ENCODE measurements around the gene NDUFA12.

The NDUFA12 gene

GRCh38 chr12:95003213-95003920, at the start of gene NDUFA12:
TSS of gene NDUFA12 (minus strand) at chr12:95003697. CDS start at chr12:95003680, 17 bp downstream.
- TF ChIP-seq GATA2 (IDR thresholded peaks at IDR 0.05; ENCODE audit: low read depth, low read length): no peak
- TF ChIP-seq GATA3 (IDR thresholded peaks at IDR 0.05; ENCODE audit: low read depth, low read length): no peak

GRCh38 chr12:95051241-95051640, 47.7 kb upstream of the NDUFA12 start:
- TF ChIP-seq GATA2 (IDR thresholded peaks at IDR 0.05; ENCODE audit: low read depth, low read length) (no peak), GATA3 (IDR thresholded peaks at IDR 0.05; ENCODE audit: low read depth, low read length) (no peak)

DNA sequence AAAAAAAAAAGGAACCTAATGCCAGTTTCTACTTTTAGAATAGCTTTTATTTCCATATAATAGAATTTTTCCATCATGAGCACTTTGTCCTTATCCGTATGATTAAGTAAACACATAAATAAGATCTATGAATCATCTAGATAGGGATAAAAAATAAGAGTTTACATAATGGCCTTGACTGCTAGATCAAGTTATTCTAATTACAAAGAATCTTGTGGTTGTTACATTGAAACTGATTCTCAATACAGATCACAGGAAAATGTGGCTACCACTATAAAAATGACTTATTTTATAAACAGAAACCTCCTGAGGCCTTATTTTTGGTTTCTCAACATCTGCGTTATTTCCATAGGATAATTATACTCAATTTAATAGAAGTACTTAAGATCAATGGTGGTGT, 34.4 kb upstream of the NDUFA12 start:
- no peak for TF ChIP-seq GATA3 (IDR thresholded peaks at IDR 0.05; ENCODE audit: low read depth, low read length)
- TF ChIP-seq GATA2 (IDR thresholded peaks at IDR 0.05; ENCODE audit: low read depth, low read length): no peak

DNA sequence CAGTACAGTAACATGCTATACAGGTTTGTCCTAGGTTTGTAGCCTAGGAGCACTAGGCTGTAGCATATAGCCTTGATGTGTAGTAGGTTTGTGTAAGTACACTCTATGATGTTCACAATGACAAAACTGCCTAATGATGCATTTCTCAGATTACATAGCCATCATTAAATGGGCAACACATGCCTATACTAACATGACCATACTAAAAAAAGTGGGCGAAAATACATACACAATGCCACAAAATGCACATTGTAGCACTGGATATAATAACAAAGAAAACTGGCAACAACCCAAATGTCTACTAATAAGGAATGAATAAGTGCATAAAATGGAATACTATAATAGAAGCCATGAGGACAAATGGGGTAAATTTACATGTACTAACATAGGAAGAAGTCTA, 31.3 kb upstream of the NDUFA12 start:
- TF ChIP-seq GATA3 (IDR thresholded peaks at IDR 0.05; ENCODE audit: low read depth, low read length): no peak
- TF ChIP-seq GATA2 (IDR thresholded peaks at IDR 0.05; ENCODE audit: low read depth, low read length): no peak

DNA sequence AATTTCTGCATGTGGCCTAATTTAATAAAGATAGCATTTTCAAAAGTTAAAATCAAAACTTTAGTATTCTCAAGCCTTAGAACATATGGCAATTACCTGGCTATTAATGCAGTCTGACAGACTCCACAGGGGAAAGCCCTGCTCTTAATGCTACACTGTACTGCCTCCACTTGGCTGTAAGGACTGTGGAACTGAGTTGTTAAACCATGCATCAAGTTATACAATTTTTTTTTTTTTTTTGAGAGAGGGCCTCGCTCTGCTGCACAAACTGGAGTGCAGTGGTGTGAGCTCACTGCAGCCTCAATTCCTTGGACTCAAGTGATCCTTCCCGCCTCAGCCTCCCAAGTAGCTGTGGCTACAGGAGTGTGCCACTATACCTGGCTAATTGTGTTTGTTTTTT, 19.0 kb upstream of the NDUFA12 start:
- TF ChIP-seq GATA3 (IDR thresholded peaks at IDR 0.05; ENCODE audit: low read depth, low read length) (no peak), GATA2 (IDR thresholded peaks at IDR 0.05; ENCODE audit: low read depth, low read length) (no peak)

- no peak for TF ChIP-seq GATA3 (IDR thresholded peaks at IDR 0.05; ENCODE audit: low read depth, low read length)
- TF ChIP-seq GATA2 (IDR thresholded peaks at IDR 0.05; ENCODE audit: low read depth, low read length): no peak
These were observed 14.0 kb upstream of the NDUFA12 start for GRCh38 chr12:95017482-95017881.

- no peak for TF ChIP-seq GATA3 (IDR thresholded peaks at IDR 0.05; ENCODE audit: low read depth, low read length)
- TF ChIP-seq GATA2 (IDR thresholded peaks at IDR 0.05; ENCODE audit: low read depth, low read length): no peak
These were observed 12.6 kb upstream of the NDUFA12 start for GRCh38 chr12:95016120-95016519.

- TF ChIP-seq GATA2 (IDR thresholded peaks at IDR 0.05; ENCODE audit: low read depth, low read length): no peak
These were observed 11.1 kb upstream of the NDUFA12 start for GRCh38 chr12:95014554-95014953.

- no peak for TF ChIP-seq GATA2 (IDR thresholded peaks at IDR 0.05; ENCODE audit: low read depth, low read length)
- TF ChIP-seq GATA3 (IDR thresholded peaks at IDR 0.05; ENCODE audit: low read depth, low read length): no peak
These were observed 2.7 kb upstream of the NDUFA12 start for GRCh38 chr12:95006206-95006605.

DNA sequence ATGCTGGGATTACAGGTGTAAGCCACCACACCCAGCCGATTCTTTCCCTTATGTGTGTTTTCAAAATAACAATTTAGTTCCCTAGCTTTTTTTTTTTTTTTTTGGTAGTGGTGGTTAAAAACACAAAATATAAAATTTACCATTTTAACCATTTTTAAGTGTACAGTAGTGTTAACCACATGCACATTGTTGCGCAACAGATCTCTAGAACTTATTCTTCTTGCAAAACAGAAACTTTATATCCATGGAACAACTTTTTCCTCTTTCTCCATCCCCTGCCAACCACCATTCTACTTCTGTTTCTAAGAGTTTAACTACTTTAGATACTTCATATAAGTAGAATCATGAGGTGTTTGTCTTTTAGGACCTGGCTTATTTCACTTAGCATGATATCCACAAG, 1.1 kb upstream of the NDUFA12 start:
- TF ChIP-seq GATA2 (IDR thresholded peaks at IDR 0.05; ENCODE audit: low read depth, low read length) (no peak), GATA3 (IDR thresholded peaks at IDR 0.05; ENCODE audit: low read depth, low read length) (no peak)

DNA sequence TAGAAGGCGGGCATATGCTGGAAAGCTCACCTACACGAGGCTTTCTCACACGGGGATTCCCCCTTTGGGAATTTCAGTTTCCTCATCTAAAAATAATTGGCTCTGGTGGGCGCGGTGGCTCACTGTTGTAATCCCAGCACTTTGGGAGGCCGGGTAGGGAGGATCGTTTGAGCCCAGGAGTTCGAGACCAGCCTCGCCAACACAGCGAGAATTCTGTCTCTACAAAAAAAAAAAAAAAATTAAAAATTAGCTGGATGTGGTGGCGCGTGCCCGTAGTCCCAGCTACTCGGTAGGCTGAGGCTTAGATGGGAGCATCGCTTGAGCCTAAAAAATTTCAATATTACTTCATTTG, 400 bp upstream of the NDUFA12 start:
- no peak for TF ChIP-seq GATA3 (IDR thresholded peaks at IDR 0.05; ENCODE audit: low read depth, low read length)
- no peak for TF ChIP-seq GATA2 (IDR thresholded peaks at IDR 0.05; ENCODE audit: low read depth, low read length)

- TF ChIP-seq GATA2 (IDR thresholded peaks at IDR 0.05; ENCODE audit: low read depth, low read length): no peak
- no peak for TF ChIP-seq GATA3 (IDR thresholded peaks at IDR 0.05; ENCODE audit: low read depth, low read length)
These were observed 743 bp downstream of the NDUFA12 start for GRCh38 chr12:95002754-95003153.

- no peak for TF ChIP-seq GATA2 (IDR thresholded peaks at IDR 0.05; ENCODE audit: low read depth, low read length)
- no peak for TF ChIP-seq GATA3 (IDR thresholded peaks at IDR 0.05; ENCODE audit: low read depth, low read length)
These were observed 5.2 kb downstream of the NDUFA12 start for GRCh38 chr12:94998326-94998725.

GRCh38 chr12:94997726-94998125, 5.8 kb downstream of the NDUFA12 start:
- TF ChIP-seq GATA2 (IDR thresholded peaks at IDR 0.05; ENCODE audit: low read depth, low read length): no peak
- TF ChIP-seq GATA3 (IDR thresholded peaks at IDR 0.05; ENCODE audit: low read depth, low read length): no peak

DNA sequence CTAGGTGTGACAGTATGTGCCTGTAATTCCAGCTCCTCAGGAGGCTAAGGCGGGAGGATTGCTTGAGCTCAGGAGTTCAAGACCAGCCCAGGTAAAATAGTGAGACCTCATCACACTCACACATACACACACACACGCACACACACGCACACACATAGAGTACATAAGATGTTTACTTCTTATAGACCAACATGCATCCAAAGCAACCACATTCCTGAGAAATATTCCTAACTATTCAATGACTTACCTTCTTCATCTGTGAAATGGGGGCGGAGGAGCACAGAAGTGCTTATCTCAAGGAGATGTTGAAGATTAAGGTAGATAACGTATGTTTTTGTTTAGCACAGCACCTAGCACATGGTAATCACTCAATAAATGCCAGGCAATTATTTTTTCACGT, 6.4 kb downstream of the NDUFA12 start:
- TF ChIP-seq GATA2 (IDR thresholded peaks at IDR 0.05; ENCODE audit: low read depth, low read length): no peak
- no peak for TF ChIP-seq GATA3 (IDR thresholded peaks at IDR 0.05; ENCODE audit: low read depth, low read length)

- no peak for TF ChIP-seq GATA2 (IDR thresholded peaks at IDR 0.05; ENCODE audit: low read depth, low read length)
- TF ChIP-seq GATA3 (IDR thresholded peaks at IDR 0.05; ENCODE audit: low read depth, low read length): no peak
These were observed 9.2 kb downstream of the NDUFA12 start for GRCh38 chr12:94994312-94994711.
